HFF-Myc (cell line): Measurements from ENCODE around the gene COL4A1.

Source experiments
- DNase-seq: peaks from one replicate; pipeline ENCODE4 v3.0.0-alpha.2; 2011; ENCODE audit warnings: low read depth; ENCODE audit errors: extremely low read depth
- H3K4me3 ChIP-seq: replicated peaks from 2 replicates; pipeline ENCODE4 v1.5.1; 2011; ENCODE audit warnings: low read depth, mild to moderate bottlenecking, control low read depth, low read length
- CTCF ChIP-seq: IDR thresholded peaks from 2 replicates; pipeline ENCODE4 v1.5.1; 2012; ENCODE audit warnings: mild to moderate bottlenecking, low read depth, low read length, control low read depth; ENCODE audit errors: missing control alignments

The COL4A1 gene

GRCh38 chr13:110319774-110320509, 13.0 kb upstream of the COL4A1 start:
- TF ChIP-seq CTCF = no peak
- no peak overlapping the region for H3K4me3 ChIP-seq
- no peak for DNase-seq

- H3K4me3 ChIP-seq = no peak overlapping the region
- no peak for DNase-seq
- no peak for TF ChIP-seq CTCF
Observed at GRCh38 chr13:110319397-110319773, 12.4 kb upstream of the COL4A1 start.

- no peak for TF ChIP-seq CTCF
- H3K4me3 ChIP-seq = no peak overlapping the region
- no peak for DNase-seq
Observed at GRCh38 chr13:110318920-110319319, 12.0 kb upstream of the COL4A1 start.

GRCh38 chr13:110317496-110318195, 10.7 kb upstream of the COL4A1 start:
- H3K4me3 ChIP-seq = no peak overlapping the region
- TF ChIP-seq CTCF = no peak

GRCh38 chr13:110317093-110317492, 10.1 kb upstream of the COL4A1 start:
- no peak for DNase-seq
- no peak for TF ChIP-seq CTCF
- H3K4me3 ChIP-seq = no peak overlapping the region

More at GRCh38 chr13:110317496-110318195, 10.7 kb upstream of the COL4A1 start:
- DNase-seq = no peak

- no peak for DNase-seq
- TF ChIP-seq CTCF = no peak
- no peak overlapping the region for H3K4me3 ChIP-seq
Observed at GRCh38 chr13:110316196-110316595, 9.2 kb upstream of the COL4A1 start.
